SK-N-SH (cell line): ENCODE results near the gene MRPL51. TPM values are rescaled to one million over a fixed set of nuclear protein-coding genes. Genes with fewer than 3 reads are reported as not detected.
"Not testable (repeated sequence)": the region's sequence is repeated elsewhere in the genome, so short reads cannot be mapped to it uniquely, and the experiment has no call there.

Experiments
- CTCF ChIA-PET: fragments of 300-600, 350-600 bp; formaldehyde crosslinking; extraction: SDS; loops from one replicate; lab custom pipeline; 2021; lab: Yijun Ruan, JAX
- POLR2A ChIA-PET: fragments of 350-600 bp; sonication (Branson Sonifier 250); formaldehyde crosslinking; extraction: SDS; loops from one replicate; lab custom pipeline; 2020; ENCODE audit warnings: antibody characterized with exemption, inconsistent platforms; lab: Yijun Ruan, JAX
- DNase-seq: peaks from one replicate; pipeline ENCODE4 v3.0.0; 2012
- H2AFZ ChIP-seq: fragments of 200-600 bp; sonication (generic); 2 replicates; pipeline ENCODE4 v1.8.1; 2016; ENCODE audit warnings: antibody characterized with exemption, mild to moderate bottlenecking, low read depth
- H3F3A ChIP-seq: fragments of 200-600 bp; sonication (generic); replicated peaks from 2 replicates; pipeline ENCODE3; 2016; ENCODE audit warnings: antibody characterized with exemption, mild to moderate bottlenecking; ENCODE audit not compliant: insufficient read depth
- H3K27ac ChIP-seq, 2 experiments: fragments of 200-500 bp in 1 of 2; fragments of 200-600 bp in 1 of 2; sonication (Bioruptor generic) in 1 of 2; sonication (generic), shearing (Covaris generic) in 1 of 2; 2 replicates each; pipeline versions ENCODE4 v1.5.1 to v1.6.1; 2014 to 2016; ENCODE audit warnings: low read depth in 2 of 2, inconsistent platforms in 1 of 2, low read length in 1 of 2, mild to moderate bottlenecking in 1 of 2, mixed read lengths in 1 of 2
- H3K27me3 ChIP-seq: fragments of 200-600 bp; sonication (generic), shearing (Covaris generic); 2 replicates; pipeline ENCODE4 v1.6.1; 2016; ENCODE audit warnings: mixed run types; ENCODE audit not compliant: insufficient read depth
- H3K36me3 ChIP-seq, 2 experiments: fragments of 200-500 bp in 1 of 2; fragments of 200-600 bp in 1 of 2; sonication (Bioruptor generic) in 1 of 2; sonication (generic) in 1 of 2; replicated peaks in 1 of 2; 2 replicates each; pipeline versions ENCODE3 to v1.5.1; 2014 to 2016; ENCODE audit warnings: low read length in 1 of 2, mild to moderate bottlenecking in 1 of 2; ENCODE audit not compliant: insufficient read depth in 2 of 2, control insufficient read depth in 1 of 2
- H3K4me1 ChIP-seq, 2 experiments: fragments of 200-500 bp in 1 of 2; fragments of 200-600 bp in 1 of 2; sonication (Bioruptor generic) in 1 of 2; sonication (generic), shearing (Covaris generic) in 1 of 2; 2 replicates each; pipeline versions ENCODE4 v1.5.1 to v1.6.1; 2014 to 2016; ENCODE audit warnings: low read depth in 1 of 2, low read length in 1 of 2, mixed run types in 1 of 2; ENCODE audit not compliant: insufficient read depth in 2 of 2, control insufficient read depth in 1 of 2
- H3K4me2 ChIP-seq: fragments of 200-600 bp; sonication (generic), shearing (Covaris generic); 2 replicates; pipeline ENCODE4 v1.6.1; 2017; ENCODE audit warnings: mixed run types
- H3K4me3 ChIP-seq, 2 experiments: fragments of 200-500 bp in 1 of 2; fragments of 200-600 bp in 1 of 2; sonication (Bioruptor generic) in 1 of 2; sonication (generic), shearing (Covaris generic) in 1 of 2; 2 replicates each; pipeline versions ENCODE4 v1.5.1 to v1.8.1; 2014 to 2016; ENCODE audit warnings: low read depth in 2 of 2, inconsistent platforms in 1 of 2, low read length in 1 of 2, mild to moderate bottlenecking in 1 of 2, mixed read lengths in 1 of 2, moderate library complexity in 1 of 2
- H3K79me2 ChIP-seq: fragments of 200-600 bp; sonication (generic); 2 replicates; pipeline ENCODE4 v1.8.1; 2017; ENCODE audit warnings: mild to moderate bottlenecking; ENCODE audit not compliant: insufficient read depth
- H3K9ac ChIP-seq: fragments of 200-600 bp; sonication (generic); 2 replicates; pipeline ENCODE4 v1.6.1; 2017; ENCODE audit warnings: mixed run types
- H3K9me2 ChIP-seq: fragments of 200-600 bp; sonication (generic); 2 replicates; pipeline ENCODE4 v1.6.1; 2017; ENCODE audit warnings: mixed run types
- H3K9me3 ChIP-seq: fragments of 200-600 bp; sonication (generic); 2 replicates; pipeline ENCODE4 v1.6.1; 2017; ENCODE audit warnings: mixed run types, mild to moderate bottlenecking, moderate library complexity
- H4K20me1 ChIP-seq: fragments of 200-600 bp; sonication (generic); 2 replicates; pipeline ENCODE4 v1.6.1; 2017; ENCODE audit warnings: mild to moderate bottlenecking, mixed run types; ENCODE audit not compliant: insufficient read depth
- FOXJ3 ChIP-seq: sonication (generic); formaldehyde crosslinking; IDR thresholded peaks from 2 replicates; pipeline ENCODE4 v1.5.1; 2020; ENCODE audit warnings: mild to moderate bottlenecking, missing genetic modification reagents
- JUND ChIP-seq: IDR thresholded peaks from 2 replicates; pipeline ENCODE4 v1.4.0; 2012
- MXI1 ChIP-seq: IDR thresholded peaks from 2 replicates; pipeline ENCODE4 v1.6.1; 2012; ENCODE audit warnings: mild to moderate bottlenecking, low read depth, low read length, improper control_type of control experiment
- RAD21 ChIP-seq: IDR thresholded peaks from 2 replicates; pipeline ENCODE4 v1.6.1; 2012; ENCODE audit warnings: mild to moderate bottlenecking, low read length
- SIN3A ChIP-seq: IDR thresholded peaks from 2 replicates; pipeline ENCODE4 v1.6.1; 2012; ENCODE audit warnings: low read depth, mild to moderate bottlenecking, low read length, moderate library complexity, borderline replicate concordance
- SMC3 ChIP-seq: IDR thresholded peaks from 2 replicates; pipeline ENCODE4 v1.6.1; 2012; ENCODE audit warnings: low read depth, low read length, improper control_type of control experiment
- USF2 ChIP-seq: fragments of 150-350 bp; IDR thresholded peaks from 2 replicates; pipeline ENCODE4 v1.6.1; 2017; ENCODE audit warnings: antibody characterized with exemption, low read length, low read depth, borderline replicate concordance
- WGBS: methylation state at CpG from one replicate; pipeline ENCODE4 v1.1.6; 2017; ENCODE audit warnings: low lambda C conversion rate; 5-methylcytosine and 5-hydroxymethylcytosine counted together
- polyA plus RNA-seq, 3 experiments: library from polyadenylated mRNA; depleted of rRNA; stranded (reverse); fragments of >200 nt; gene quantifications; 2 replicates each; pipeline ENCODE4 v1.2.3, GENCODE V29; 2012
- TF ChIP-seq, protein P1 (sequence below): IDR thresholded peaks from 2 replicates; pipeline ENCODE4 v1.4.0; 2012; ENCODE audit warnings: low read depth, borderline replicate concordance
- TF ChIP-seq, protein P2 (sequence below): fragments of 200-600 bp; sonication (generic); IDR thresholded peaks from 2 replicates; pipeline ENCODE4 v1.6.1; 2017; ENCODE audit warnings: antibody characterized with exemption, mild to moderate bottlenecking, moderate library complexity

The MRPL51 gene
- polyA plus RNA-seq, 1 of the 3 experiments (the other 2 are of a cell fraction), result 189 TPM

DNA sequence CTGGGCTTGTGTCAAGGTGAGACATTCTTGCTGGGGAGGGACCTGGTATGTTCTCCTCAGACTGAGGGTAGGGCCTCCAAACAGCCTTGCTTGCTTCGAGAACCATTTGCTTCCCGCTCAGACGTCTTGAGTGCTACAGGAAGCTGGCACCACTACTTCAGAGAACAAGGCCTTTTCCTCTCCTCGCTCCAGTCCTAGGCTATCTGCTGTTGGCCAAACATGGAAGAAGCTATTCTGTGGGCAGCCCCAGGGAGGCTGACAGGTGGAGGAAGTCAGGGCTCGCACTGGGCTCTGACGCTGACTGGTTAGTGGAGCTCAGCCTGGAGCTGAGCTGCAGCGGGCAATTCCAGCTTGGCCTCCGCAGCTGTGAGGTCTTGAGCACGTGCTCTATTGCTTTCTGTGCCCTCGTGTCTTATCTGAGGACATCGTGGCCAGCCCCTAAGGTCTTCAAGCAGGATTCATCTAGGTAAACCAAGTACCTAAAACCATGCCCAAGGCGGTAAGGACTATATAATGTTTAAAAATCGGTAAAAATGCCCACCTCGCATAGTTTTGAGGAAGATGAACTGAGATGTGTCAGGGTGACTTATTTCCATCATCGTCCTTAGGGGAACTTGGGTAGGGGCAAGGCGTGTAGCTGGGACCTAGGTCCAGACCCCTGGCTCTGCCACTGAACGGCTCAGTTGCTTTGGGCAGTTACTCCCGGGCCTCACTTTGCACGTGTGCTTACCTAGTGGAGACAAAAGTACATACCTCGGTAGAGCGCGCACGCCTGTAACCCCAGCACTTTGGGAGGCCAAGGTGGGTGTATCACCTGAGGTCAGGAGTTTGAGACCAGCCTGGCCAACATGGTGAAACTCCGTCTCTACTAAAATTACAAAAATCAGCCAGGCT, 45.6 kb upstream of the MRPL51 start (continued):
- TF ChIP-seq SIN3A (peak; percentile 42; the same call in 1 of the 2 replicates), JUND (peak; percentile 2; the same call in 1 of the 2 replicates), FOXJ3 (CRISPR knock-in tag) (no peak)
- TF ChIP-seq, protein P1, sequence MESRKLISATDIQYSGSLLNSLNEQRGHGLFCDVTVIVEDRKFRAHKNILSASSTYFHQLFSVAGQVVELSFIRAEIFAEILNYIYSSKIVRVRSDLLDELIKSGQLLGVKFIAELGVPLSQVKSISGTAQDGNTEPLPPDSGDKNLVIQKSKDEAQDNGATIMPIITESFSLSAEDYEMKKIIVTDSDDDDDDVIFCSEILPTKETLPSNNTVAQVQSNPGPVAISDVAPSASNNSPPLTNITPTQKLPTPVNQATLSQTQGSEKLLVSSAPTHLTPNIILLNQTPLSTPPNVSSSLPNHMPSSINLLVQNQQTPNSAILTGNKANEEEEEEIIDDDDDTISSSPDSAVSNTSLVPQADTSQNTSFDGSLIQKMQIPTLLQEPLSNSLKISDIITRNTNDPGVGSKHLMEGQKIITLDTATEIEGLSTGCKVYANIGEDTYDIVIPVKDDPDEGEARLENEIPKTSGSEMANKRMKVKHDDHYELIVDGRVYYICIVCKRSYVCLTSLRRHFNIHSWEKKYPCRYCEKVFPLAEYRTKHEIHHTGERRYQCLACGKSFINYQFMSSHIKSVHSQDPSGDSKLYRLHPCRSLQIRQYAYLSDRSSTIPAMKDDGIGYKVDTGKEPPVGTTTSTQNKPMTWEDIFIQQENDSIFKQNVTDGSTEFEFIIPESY, result peak; percentile 11; the same call in 1 of the 2 replicates

DNA sequence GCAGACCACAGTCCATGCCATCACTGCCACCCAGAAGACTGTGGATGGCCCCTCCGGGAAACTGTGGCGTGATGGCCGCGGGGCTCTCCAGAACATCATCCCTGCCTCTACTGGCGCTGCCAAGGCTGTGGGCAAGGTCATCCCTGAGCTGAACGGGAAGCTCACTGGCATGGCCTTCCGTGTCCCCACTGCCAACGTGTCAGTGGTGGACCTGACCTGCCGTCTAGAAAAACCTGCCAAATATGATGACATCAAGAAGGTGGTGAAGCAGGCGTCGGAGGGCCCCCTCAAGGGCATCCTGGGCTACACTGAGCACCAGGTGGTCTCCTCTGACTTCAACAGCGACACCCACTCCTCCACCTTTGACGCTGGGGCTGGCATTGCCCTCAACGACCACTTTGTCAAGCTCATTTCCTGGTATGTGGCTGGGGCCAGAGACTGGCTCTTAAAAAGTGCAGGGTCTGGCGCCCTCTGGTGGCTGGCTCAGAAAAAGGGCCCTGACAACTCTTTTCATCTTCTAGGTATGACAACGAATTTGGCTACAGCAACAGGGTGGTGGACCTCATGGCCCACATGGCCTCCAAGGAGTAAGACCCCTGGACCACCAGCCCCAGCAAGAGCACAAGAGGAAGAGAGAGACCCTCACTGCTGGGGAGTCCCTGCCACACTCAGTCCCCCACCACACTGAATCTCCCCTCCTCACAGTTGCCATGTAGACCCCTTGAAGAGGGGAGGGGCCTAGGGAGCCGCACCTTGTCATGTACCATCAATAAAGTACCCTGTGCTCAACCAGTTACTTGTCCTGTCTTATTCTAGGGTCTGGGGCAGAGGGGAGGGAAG, 44.7 kb upstream of the MRPL51 start:
- peak overlapping the region; percentile 58 to 96; a peak in 3 of 4 replicates for H3K27ac ChIP-seq

More for the DNA sequence above, 44.7 kb upstream of the MRPL51 start:
- DNase-seq, result peak; percentile 71
- WGBS, result 30% methylated on average over 5 of the region's 17 CpGs
- POLR2A ChIA-PET, result interaction anchor here (0.8 to 5.4 kb wide), 7 partner anchors 9 to 68 kb away, joined by 3 to 73 read pairs (median 6); partner anchors contain the start of genes MRPL51, NOP2 and VAMP1
- Histone ChIP-seq H4K20me1 (peaks cover 55% of the 10 kb centered on the region), H3K36me3 (peaks cover 36 to 53% of the 10 kb centered on the region in 2 experiments), H3K79me2 (peaks cover 59% of the 10 kb centered on the region), H3F3A (peaks cover 77% of the 10 kb centered on the region)
- CTCF ChIA-PET, result interaction anchor here (0.6 to 9.4 kb wide), 42 partner anchors 9 to 549 kb away, joined by 3 to 228 read pairs (median 4); partner anchors contain the start of genes IFFO1, MRPL51, NOP2 and TNFRSF1A
- H2AFZ ChIP-seq, H3K9me3 ChIP-seq: not testable (repeated sequence)
- TF ChIP-seq SMC3, result peak; percentile 49
- TF ChIP-seq MXI1, result 0 out of 2 replicates have a peak, but pooled peaks have one; percentile 19
- TF ChIP-seq, protein P2, sequence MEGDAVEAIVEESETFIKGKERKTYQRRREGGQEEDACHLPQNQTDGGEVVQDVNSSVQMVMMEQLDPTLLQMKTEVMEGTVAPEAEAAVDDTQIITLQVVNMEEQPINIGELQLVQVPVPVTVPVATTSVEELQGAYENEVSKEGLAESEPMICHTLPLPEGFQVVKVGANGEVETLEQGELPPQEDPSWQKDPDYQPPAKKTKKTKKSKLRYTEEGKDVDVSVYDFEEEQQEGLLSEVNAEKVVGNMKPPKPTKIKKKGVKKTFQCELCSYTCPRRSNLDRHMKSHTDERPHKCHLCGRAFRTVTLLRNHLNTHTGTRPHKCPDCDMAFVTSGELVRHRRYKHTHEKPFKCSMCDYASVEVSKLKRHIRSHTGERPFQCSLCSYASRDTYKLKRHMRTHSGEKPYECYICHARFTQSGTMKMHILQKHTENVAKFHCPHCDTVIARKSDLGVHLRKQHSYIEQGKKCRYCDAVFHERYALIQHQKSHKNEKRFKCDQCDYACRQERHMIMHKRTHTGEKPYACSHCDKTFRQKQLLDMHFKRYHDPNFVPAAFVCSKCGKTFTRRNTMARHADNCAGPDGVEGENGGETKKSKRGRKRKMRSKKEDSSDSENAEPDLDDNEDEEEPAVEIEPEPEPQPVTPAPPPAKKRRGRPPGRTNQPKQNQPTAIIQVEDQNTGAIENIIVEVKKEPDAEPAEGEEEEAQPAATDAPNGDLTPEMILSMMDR, result peak; percentile 91
- TF ChIP-seq USF2, result 0 out of 2 replicates have a peak, but pooled peaks have one; percentile 1
- TF ChIP-seq JUND, result 0 out of 2 replicates have a peak, but pooled peaks have one; percentile 8
- TF ChIP-seq RAD21, result peak; percentile 63
- TF ChIP-seq, all 33 proteins: peak for 6; not testable (repeated sequence) for 27
- Histone ChIP-seq H3K4me3 (peak overlapping the region; percentile 22 to 93; a peak in 3 of 4 replicates), H3K4me2 (peak overlapping the region; percentile 100), H3K4me1 (peaks cover 7 to 23% of the 10 kb centered on the region in 2 experiments; a peak in 3 of 4 replicates), H3K9ac (peak overlapping the region; percentile 99)
- not testable (repeated sequence) for H3K9me2 ChIP-seq, H3K27me3 ChIP-seq
